ENCODE measurements around the gene FXYD1.

The FXYD1 gene

GRCh38 chr19:35119578-35120155 is 19.0 kb upstream of the FXYD1 start:
- peaks cover 6% of the 10 kb centered on the region for H3K4me1 ChIP-seq (ENCODE audit: insufficient read depth, low read length)
- no peaks in the 10 kb centered on the region for H3K36me3 ChIP-seq (ENCODE audit: insufficient read depth, low read length)
- H3K9ac ChIP-seq (ENCODE audit: low read length), result no peak overlapping the region
- H3K27me3 ChIP-seq (ENCODE audit: control insufficient read depth in 1 of 2, insufficient read depth in 2 of 2, low read length in 2 of 2), result no peaks in the 10 kb centered on the region
- H3K4me3 ChIP-seq (ENCODE audit: low read depth in 1 of 2, low read length in 2 of 2), result no peak overlapping the region
- H3K27ac ChIP-seq (ENCODE audit: low read depth, low read length), result no peak overlapping the region
- H3K9me3 ChIP-seq (ENCODE audit: low read length), result no peaks in the 10 kb centered on the region

- Histone ChIP-seq H3K36me3 (ENCODE audit: insufficient read depth, low read length) (no peaks in the 10 kb centered on the region), H3K4me3 (ENCODE audit: low read depth in 1 of 2, low read length in 2 of 2) (no peak overlapping the region), H3K9ac (ENCODE audit: low read length) (no peak overlapping the region), H3K27ac (ENCODE audit: low read depth, low read length) (no peak overlapping the region), H3K9me3 (ENCODE audit: low read length) (no peaks in the 10 kb centered on the region), H3K27me3 (ENCODE audit: control insufficient read depth in 1 of 2, insufficient read depth in 2 of 2, low read length in 2 of 2) (no peaks in the 10 kb centered on the region), H3K4me1 (ENCODE audit: insufficient read depth, low read length) (peaks cover 7% of the 10 kb centered on the region)
Measured at GRCh38 chr19:35120492-35120891, 18.1 kb upstream of the FXYD1 start.

GRCh38 chr19:35120898-35121297 is 17.7 kb upstream of the FXYD1 start:
- Histone ChIP-seq H3K9ac (ENCODE audit: low read length) (no peak overlapping the region), H3K4me3 (ENCODE audit: low read depth in 1 of 2, low read length in 2 of 2) (no peak overlapping the region), H3K27ac (ENCODE audit: low read depth, low read length) (no peak overlapping the region), H3K9me3 (ENCODE audit: low read length) (no peaks in the 10 kb centered on the region), H3K36me3 (ENCODE audit: insufficient read depth, low read length) (no peaks in the 10 kb centered on the region), H3K4me1 (ENCODE audit: insufficient read depth, low read length) (peaks cover 7% of the 10 kb centered on the region), H3K27me3 (ENCODE audit: control insufficient read depth in 1 of 2, insufficient read depth in 2 of 2, low read length in 2 of 2) (no peaks in the 10 kb centered on the region)

- Histone ChIP-seq H3K9me3 (ENCODE audit: low read length) (no peaks in the 10 kb centered on the region), H3K27ac (ENCODE audit: low read depth, low read length) (no peak overlapping the region), H3K27me3 (ENCODE audit: control insufficient read depth in 1 of 2, insufficient read depth in 2 of 2, low read length in 2 of 2) (no peaks in the 10 kb centered on the region), H3K4me3 (ENCODE audit: low read depth in 1 of 2, low read length in 2 of 2) (no peak overlapping the region), H3K9ac (ENCODE audit: low read length) (no peak overlapping the region), H3K4me1 (ENCODE audit: insufficient read depth, low read length) (peaks cover 7% of the 10 kb centered on the region), H3K36me3 (ENCODE audit: insufficient read depth, low read length) (no peaks in the 10 kb centered on the region)
Measured at GRCh38 chr19:35122687-35123551, 15.7 kb upstream of the FXYD1 start.

GRCh38 chr19:35123573-35123972 is 15.1 kb upstream of the FXYD1 start:
- Histone ChIP-seq H3K9ac (ENCODE audit: low read length) (no peak overlapping the region), H3K4me3 (ENCODE audit: low read depth in 1 of 2, low read length in 2 of 2) (peak overlapping the region in 1 of 2 donors; percentile 92), H3K9me3 (ENCODE audit: low read length) (no peaks in the 10 kb centered on the region), H3K27ac (ENCODE audit: low read depth, low read length) (peak overlapping the region; percentile 90), H3K27me3 (ENCODE audit: control insufficient read depth in 1 of 2, insufficient read depth in 2 of 2, low read length in 2 of 2) (no peaks in the 10 kb centered on the region), H3K4me1 (ENCODE audit: insufficient read depth, low read length) (peaks cover 7% of the 10 kb centered on the region), H3K36me3 (ENCODE audit: insufficient read depth, low read length) (no peaks in the 10 kb centered on the region)

- Histone ChIP-seq H3K9me3 (ENCODE audit: low read length) (no peaks in the 10 kb centered on the region), H3K4me1 (ENCODE audit: insufficient read depth, low read length) (peaks cover 7% of the 10 kb centered on the region), H3K27me3 (ENCODE audit: control insufficient read depth in 1 of 2, insufficient read depth in 2 of 2, low read length in 2 of 2) (no peaks in the 10 kb centered on the region), H3K4me3 (ENCODE audit: low read depth in 1 of 2, low read length in 2 of 2) (peak overlapping the region; percentile 70 to 92), H3K27ac (ENCODE audit: low read depth, low read length) (peak overlapping the region; percentile 90), H3K36me3 (ENCODE audit: insufficient read depth, low read length) (no peaks in the 10 kb centered on the region), H3K9ac (ENCODE audit: low read length) (peak overlapping the region; percentile 71)
Measured at GRCh38 chr19:35124098-35125060, 14.2 kb upstream of the FXYD1 start.

GRCh38 chr19:35125270-35125717 is 13.3 kb upstream of the FXYD1 start:
- Histone ChIP-seq H3K9me3 (ENCODE audit: low read length) (no peaks in the 10 kb centered on the region), H3K36me3 (ENCODE audit: insufficient read depth, low read length) (no peaks in the 10 kb centered on the region), H3K4me1 (ENCODE audit: insufficient read depth, low read length) (peaks cover 7% of the 10 kb centered on the region), H3K27ac (ENCODE audit: low read depth, low read length) (no peak overlapping the region), H3K4me3 (ENCODE audit: low read depth in 1 of 2, low read length in 2 of 2) (peak overlapping the region in 1 of 2 donors; percentile 92), H3K27me3 (ENCODE audit: control insufficient read depth in 1 of 2, insufficient read depth in 2 of 2, low read length in 2 of 2) (no peaks in the 10 kb centered on the region), H3K9ac (ENCODE audit: low read length) (no peak overlapping the region)

GRCh38 chr19:35125749-35126623 is 12.6 kb upstream of the FXYD1 start:
- peaks cover 7% of the 10 kb centered on the region for H3K4me1 ChIP-seq (ENCODE audit: insufficient read depth, low read length)
- H3K27ac ChIP-seq (ENCODE audit: low read depth, low read length), result no peak overlapping the region
- no peaks in the 10 kb centered on the region for H3K9me3 ChIP-seq (ENCODE audit: low read length)
- H3K27me3 ChIP-seq (ENCODE audit: control insufficient read depth in 1 of 2, insufficient read depth in 2 of 2, low read length in 2 of 2), result no peaks in the 10 kb centered on the region
- H3K9ac ChIP-seq (ENCODE audit: low read length), result no peak overlapping the region
- no peaks in the 10 kb centered on the region for H3K36me3 ChIP-seq (ENCODE audit: insufficient read depth, low read length)
- H3K4me3 ChIP-seq (ENCODE audit: low read depth in 1 of 2, low read length in 2 of 2), result no peak overlapping the region

- Histone ChIP-seq H3K27ac (ENCODE audit: low read depth, low read length) (no peak overlapping the region), H3K4me1 (ENCODE audit: insufficient read depth, low read length) (peaks cover 7% of the 10 kb centered on the region), H3K9ac (ENCODE audit: low read length) (no peak overlapping the region), H3K9me3 (ENCODE audit: low read length) (no peaks in the 10 kb centered on the region), H3K4me3 (ENCODE audit: low read depth in 1 of 2, low read length in 2 of 2) (no peak overlapping the region), H3K36me3 (ENCODE audit: insufficient read depth, low read length) (no peaks in the 10 kb centered on the region), H3K27me3 (ENCODE audit: control insufficient read depth in 1 of 2, insufficient read depth in 2 of 2, low read length in 2 of 2) (no peaks in the 10 kb centered on the region)
Measured at GRCh38 chr19:35126624-35126959, 12.0 kb upstream of the FXYD1 start.

- Histone ChIP-seq H3K27ac (ENCODE audit: low read depth, low read length) (no peak overlapping the region), H3K9ac (ENCODE audit: low read length) (no peak overlapping the region), H3K4me1 (ENCODE audit: insufficient read depth, low read length) (peaks cover 7% of the 10 kb centered on the region), H3K27me3 (ENCODE audit: control insufficient read depth in 1 of 2, insufficient read depth in 2 of 2, low read length in 2 of 2) (no peaks in the 10 kb centered on the region), H3K4me3 (ENCODE audit: low read depth in 1 of 2, low read length in 2 of 2) (no peak overlapping the region), H3K36me3 (ENCODE audit: insufficient read depth, low read length) (no peaks in the 10 kb centered on the region), H3K9me3 (ENCODE audit: low read length) (no peaks in the 10 kb centered on the region)
Measured at GRCh38 chr19:35127871-35128270, 10.8 kb upstream of the FXYD1 start.
